PC-3 (cell line): ENCODE measurements around the gene PRLR.

ENCODE experiments used
- CTCF ChIP-seq: fragments of 300-600 bp; sonication (generic); conservative IDR thresholded peaks from 2 replicates; pipeline ENCODE4 v1.5.1; 2017; ENCODE audit warnings: antibody characterized with exemption, low read depth, mild to moderate bottlenecking, low read length
- EZH2phosphoT487 ChIP-seq: fragments of 300-600 bp; sonication (generic); IDR thresholded peaks from 2 replicates; pipeline ENCODE4 v1.6.1; 2018; ENCODE audit warnings: mild to moderate bottlenecking, antibody characterized with exemption, low read length, borderline replicate concordance

GRCh38 chr5:35050541-35051126 is 179.7 kb downstream of the PRLR start:
- TF ChIP-seq CTCF, result no peak
- TF ChIP-seq EZH2phosphoT487, result no peak
